HG02571 (cell line): ENCODE data around the gene PRC1.

ENCODE experiments used
- ATAC-seq: cut with Tn5 transposase; IDR thresholded peaks from one replicate; pipeline ENCODE4 v1.9.1; 2021; ENCODE audit warnings: mild to moderate bottlenecking, moderate library complexity; ENCODE audit not compliant: unreplicated experiment

The PRC1 gene

DNA sequence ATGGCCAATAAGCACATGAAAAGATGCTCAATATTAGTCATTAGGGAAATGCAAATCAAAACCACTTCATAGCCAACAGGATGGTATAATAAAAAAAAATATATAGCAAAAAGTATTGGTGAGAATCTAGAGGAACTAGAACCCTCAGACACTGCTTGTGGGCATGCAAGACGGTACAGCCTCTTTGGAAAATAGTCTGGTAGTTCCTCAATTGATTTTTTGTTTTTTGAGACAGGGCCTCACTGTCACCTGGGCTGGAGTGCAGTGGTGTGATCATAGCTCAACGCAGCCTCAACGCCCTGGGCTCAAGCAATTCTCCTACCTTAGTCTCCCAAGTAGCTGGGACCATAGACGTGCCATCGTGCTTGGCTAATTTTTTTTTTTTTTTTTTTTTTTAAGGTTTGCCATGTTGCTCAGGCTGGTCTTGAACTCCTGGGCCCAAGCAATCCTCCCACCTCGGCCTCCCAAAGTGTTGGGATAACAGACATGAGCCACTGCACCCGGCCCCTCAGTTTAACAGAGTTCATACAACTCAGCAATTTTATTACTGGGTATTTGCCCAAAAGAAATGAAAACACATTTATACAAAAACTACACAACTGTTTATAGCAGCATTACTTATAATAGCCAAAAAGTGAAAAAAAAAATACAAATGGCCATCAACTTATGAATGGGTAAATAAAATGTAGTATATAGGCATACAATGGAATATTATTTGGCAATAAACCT, 5.1 kb downstream of the PRC1 start:
- ATAC-seq, result no peak

DNA sequence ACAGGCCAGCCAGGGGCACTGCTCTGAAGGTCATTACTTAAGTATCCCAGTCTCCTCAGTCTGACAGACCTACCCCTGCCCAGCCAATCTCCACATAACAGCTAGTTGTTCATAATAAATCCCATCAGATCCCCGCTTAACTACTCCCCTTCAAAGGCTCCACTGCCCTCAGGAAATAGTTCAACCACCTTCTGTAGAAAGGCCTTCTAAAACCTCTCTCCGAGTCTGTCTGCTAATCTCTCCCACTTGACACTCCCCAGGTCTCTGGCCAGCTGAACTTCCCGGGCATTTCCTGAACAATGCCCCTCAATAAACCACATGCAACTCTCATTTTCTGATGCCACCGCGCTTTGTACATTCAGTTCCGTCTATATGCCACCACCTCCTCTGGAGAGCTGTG, 6.0 kb downstream of the PRC1 start:
- ATAC-seq, result no peak

DNA sequence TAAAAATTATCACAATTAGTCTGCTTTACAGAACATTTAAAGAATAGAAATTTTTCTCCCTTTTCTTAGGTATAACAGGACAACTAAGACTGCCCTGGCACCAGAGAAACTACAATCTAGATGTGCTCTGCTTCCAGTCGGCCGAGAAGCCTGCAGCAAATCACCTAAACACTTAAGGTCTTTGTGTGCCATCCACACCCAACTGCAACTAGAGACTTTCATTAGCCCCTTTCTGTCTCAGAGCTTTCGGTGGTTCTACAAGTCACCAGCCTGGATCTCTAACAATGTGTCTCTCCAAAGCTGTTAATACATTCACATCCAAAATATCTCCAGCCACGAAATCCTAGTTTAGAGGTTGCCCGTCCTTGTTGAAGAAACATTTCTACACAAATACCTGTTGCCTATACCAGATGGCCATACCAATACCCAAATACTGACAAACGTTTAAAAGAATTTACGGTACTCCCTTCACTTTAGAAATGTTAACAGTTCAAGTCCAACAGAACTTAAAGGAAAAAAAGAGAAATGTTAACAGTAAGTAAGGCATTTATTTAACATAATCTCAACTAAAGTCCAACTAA, 6.7 kb downstream of the PRC1 start:
- ATAC-seq, result no peak

DNA sequence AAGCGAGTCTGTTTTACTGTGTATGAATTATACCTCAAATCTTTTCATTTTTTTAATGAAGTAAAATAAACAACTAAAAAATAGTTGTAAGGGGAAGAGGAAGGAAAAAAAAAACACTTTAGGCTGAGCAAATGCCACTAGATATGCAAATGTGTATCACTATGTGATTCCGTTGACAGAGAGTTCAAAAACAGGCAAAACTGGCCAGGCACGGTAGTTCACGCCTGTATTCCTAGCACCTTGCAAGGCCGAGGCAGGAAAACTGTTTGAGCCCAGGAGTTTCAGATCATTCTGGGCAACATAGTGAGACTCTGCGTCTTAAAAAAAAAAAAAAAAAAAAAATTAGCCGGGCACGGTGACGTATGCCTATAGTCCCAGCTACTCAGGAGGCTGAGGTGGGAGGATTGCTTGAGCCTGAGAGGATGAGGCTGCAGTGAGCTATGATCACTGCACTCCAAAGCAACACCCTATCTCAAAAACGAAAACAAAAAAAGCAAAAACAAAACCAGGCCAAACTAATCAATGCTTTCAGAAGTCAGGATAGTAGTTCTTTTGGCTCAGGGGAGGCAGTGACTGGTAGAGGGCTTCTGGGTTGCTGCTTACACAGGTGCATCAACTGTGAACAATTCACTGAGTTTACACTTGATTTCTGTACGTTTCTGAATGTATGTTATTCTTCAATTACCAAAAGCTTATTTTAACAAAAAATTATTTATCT, 7.4 kb downstream of the PRC1 start:
- ATAC-seq, result no peak

DNA sequence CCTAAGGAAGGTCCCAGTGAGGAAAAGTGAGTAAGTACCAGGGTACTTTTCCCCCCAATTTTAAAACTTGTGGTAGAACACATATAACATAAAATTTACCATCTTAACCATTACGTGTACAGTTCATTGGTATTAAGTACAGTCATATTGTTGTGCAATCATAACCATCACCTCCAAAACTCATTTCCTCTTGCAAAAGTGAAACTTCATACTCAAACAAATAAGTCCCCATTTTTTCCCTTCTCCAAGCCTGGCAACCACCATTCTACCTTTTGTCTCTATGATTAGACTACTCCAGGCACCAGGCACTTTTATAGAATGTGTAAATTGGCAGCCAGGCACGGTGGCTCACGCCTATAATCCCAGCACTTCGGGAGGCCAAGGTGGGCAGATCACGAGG, 12.2 kb downstream of the PRC1 start:
- ATAC-seq, result peak; percentile 11

DNA sequence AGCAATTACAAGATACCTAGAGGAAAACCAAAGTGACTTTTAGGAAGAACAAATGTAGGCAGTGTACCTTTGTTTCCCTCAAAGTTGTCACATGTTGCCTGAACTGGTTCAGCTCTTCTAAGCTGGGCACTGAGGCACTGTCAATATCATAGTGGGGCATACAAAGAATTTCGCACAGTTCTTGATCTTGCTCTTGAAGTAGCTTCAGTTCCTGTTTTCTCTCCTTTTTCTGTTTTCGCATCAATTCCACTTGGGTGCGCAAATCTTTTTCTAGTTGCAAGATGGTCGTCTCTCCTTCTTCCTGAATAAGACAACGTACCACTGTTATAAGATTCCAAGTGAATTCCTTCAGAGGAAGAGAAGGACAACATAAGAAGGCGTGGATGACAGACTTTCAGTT, 12.7 kb downstream of the PRC1 start:
- ATAC-seq, result peak; percentile 56

DNA sequence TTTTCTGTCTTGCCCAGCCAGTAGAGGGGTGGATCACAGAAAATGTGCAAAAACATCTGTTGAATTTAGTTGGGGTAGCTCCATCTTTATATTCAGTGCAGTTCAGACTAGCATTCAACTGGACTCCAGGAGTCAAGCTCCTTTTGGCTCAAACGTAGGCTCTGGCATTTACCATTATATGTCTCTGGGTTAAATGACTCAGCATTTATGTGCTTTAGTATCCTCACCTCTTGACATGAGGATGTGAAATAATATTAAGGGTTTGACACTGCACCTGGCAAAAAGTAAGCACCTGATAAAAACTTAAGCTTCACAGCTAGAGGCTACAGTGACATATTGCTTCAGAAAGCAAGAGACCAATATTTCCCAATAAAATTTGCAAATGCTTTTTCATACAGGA, 14.8 kb downstream of the PRC1 start:
- no peak for ATAC-seq

DNA sequence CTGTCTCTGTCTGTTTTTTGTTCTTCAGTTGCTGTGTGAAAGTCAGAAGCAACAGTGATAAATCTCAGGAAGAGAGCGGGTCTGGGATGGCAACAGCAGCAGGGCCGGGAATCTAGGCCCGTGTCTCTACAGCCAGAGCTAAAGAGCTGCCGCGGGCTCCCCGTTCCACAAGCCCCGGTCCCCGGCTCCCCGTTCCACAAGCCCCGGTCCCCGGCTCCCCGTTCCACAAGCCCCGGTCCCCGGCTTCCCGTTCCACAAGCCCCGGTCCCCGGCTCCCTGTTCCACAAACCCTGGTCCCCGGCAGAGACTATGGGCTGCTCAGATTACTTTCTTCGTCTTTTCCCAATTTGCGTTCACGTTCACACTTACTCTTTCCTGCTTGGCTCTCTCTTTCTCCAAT, 20.1 kb downstream of the PRC1 start:
- ATAC-seq, result no peak

DNA sequence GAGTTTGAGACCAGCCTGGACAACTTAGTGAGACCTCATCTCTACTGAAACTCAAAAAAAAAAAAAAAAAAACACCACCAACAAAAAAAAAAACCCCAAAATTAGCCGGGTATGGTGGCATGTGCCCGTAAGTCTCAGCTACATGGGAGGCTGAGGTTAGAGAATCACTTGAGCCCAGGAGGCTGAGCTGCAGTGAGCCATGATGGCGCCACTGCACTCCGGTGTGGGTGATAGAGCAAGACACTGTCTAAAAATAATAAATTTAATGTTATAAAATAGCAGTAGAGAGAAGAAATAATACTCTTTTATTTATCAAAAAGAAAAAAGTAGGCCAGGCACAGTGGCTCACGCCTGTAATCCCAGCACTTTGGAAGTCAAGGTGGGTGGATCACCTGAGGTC, 22.2 kb downstream of the PRC1 start:
- ATAC-seq, result no peak

DNA sequence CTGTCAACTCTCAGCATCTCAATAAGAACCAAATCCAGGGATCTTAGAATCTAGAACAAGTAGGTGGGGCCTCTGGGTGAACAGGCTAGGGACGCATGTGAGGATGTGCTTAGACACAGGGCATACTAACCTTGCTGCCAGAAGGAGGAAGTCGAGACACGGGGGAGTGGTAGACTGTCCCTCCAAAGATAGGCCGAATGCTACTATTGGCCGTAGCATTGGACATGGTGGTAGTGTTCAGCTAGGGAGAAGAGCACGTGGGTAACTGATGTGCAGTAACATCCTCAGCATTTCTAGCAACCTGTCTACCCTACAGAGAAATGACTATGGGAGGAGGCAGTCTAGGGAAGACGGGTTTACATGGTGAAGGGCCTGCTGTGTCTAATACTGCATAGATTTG, 24.1 kb downstream of the PRC1 start:
- ATAC-seq, result no peak

DNA sequence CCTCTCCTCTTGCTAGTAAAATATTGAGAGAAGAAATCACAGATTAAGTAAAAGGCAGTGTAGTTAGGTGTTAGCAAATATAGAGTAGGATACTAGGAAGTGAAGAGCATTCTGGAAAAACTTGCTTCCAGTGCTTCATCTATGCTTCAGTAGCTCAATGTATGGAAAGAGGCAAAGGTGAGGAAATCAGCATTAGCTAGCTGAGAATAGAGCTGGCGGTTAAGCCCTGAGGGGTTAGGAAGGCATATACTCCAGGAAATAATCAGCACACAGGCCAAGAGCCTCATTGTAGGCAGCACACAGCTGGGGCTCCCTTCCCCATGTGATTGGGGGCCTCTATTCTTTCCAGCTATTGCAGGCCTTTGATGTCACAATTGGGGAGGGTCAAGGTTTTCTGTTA, 25.9 kb downstream of the PRC1 start:
- ATAC-seq, result no peak

DNA sequence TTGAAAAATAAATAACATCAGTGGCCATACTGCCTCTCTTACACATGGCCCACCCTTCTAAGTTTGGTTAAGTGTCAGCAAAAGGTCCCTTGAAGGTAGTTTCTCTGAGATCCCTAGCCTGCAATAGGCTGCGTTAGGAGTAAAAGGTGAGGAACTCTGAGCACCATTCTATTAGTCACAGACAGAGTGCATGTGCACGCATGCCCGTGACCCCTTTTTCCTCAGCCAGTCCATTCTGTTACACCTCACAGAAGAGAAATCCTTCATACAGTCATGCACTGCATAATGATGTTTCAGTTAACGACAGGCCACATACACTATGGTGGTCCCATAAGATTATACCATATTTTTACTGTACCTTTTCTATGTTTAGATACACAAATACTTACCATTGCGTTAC, 27.1 kb downstream of the PRC1 start:
- no peak for ATAC-seq

DNA sequence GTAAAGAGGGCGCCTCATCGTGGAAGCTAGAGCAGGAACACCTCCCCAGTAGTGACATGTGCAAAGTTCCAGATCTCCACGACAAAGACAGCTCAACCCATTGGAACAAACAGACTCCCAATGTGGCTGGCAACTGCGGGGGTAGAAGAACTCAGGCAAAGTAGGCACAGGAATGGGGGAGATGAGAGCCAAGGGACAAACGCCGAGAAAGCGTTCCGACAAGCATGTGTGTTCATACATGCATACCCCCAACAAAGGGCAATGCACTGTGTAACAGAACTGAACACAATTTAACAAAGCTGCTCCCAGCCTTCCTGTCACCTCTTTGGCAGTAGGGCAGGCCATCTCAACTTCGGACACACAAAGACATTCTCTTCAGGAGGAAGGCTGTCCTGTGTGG, 28.1 kb downstream of the PRC1 start:
- no peak for ATAC-seq

DNA sequence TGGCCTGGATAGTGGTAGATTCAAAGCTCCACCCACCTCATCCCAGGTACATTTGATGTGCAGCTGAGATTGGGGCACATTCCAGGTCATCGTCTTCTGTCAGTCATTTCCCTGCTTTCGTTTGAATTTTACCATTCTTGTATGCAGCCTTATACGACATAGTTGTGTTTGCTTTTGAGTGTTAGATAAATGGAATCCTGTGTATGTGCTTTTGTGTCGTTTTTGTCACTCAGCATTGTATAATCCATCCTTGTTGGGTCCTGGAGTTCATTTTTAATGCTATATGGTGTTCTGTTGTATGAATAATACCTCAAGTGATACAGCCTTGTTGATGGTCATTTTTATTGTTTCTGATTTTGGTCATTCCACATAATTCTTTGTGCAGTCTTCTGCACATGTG, 32.3 kb downstream of the PRC1 start:
- no peak for ATAC-seq

DNA sequence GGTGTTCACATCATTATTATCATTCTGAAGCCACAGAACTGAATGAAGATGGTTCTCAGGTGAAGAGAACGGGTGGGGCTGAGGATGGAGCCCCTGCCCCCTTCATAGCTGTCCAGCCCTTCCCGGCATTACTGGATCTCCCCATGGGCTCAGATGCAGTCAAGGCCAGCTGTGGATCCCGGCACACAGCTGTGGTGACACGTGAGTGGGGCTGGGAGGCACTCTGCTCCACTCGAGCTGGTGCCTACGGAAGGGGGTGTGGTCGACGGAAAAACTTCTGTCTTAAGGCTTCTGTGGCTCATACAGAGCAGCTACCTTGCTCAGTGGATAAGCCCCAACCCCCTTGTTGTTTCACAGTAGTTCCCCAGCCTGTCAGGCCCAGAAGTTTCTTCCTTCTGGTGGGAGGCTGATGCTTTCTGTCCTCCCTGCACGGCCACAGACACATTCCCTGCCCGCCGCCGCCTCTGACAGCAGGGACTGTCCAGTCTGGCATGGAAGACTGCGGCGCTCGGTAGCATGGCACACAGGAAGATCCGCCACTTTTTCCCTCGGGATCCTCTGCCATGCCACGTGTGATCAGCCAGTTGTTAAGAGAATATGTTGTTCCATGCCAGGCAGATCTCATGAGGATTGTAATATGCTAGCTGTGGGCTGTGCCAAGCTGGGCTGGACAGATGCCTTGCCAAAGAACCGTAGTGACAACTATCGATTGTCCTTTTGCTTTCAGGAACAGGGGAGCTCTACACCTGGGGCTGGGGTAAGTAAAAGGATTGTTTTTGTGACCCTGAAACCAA, 33.8 kb downstream of the PRC1 start:
- ATAC-seq, result no peak

DNA sequence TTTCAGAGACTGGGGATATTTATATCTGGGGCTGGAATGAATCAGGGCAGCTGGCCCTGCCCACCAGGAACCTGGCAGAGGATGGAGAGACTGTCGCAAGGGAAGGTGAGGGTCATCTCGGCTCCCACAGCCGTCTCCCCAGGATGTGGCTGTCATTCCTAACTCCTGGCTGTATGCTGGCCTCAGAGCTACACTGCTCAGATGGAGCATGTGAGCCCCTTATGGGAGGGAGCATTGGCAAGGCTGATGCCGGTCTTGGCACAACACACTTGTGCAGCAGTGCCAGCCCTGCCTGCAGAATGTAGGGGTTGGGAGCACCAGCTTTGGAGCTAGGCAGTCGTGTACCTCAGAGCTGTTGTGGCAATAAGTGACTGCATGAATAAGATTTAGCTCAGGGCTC, 34.4 kb downstream of the PRC1 start:
- no peak for ATAC-seq

DNA sequence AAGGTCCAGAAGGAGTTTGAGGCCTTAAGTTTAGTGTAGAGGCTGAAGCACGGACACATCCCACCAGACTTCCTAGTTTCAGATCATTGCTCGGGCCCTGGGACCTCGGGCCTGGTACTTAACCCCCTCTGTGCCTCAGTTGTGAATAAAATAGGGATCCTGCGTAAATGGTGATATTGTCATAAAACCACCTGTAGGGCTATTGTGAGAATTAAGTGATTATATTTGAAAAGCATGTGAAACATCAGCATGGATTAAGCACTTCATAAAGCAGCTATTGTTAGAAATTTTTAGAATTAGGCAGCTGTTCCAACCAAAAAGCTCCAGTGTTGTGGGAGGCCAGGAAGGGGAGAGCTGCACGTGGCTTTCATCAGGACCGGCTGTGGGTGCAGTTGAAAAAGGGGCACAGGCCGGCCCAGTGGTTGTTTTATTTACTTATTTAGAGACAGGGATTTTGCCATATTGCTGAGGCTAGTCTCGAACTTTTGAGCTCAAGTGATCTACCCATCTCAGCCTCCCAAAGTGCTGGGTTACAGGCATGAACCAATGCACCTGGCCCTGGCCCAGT, 35.2 kb downstream of the PRC1 start:
- no peak for ATAC-seq

DNA sequence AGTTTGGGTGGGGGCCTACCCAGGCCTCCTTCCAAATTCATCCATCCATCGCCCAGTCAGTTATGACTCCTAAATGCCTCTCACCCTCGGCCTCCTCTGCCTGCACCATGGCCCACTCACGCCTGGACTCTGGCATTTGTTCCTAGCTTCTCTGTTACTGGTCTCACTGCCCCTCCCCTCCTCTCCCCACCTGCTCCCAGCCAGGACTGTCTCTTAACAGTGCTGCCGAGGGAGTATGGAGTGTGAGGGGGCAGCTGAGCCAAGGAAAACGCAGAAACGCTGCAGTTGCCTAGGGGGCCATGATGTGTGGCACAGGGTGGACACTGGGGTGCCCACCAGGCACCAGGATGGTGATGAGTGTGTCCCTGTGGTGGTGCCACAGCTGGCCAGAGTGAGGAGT, 36.5 kb downstream of the PRC1 start:
- ATAC-seq, result no peak

DNA sequence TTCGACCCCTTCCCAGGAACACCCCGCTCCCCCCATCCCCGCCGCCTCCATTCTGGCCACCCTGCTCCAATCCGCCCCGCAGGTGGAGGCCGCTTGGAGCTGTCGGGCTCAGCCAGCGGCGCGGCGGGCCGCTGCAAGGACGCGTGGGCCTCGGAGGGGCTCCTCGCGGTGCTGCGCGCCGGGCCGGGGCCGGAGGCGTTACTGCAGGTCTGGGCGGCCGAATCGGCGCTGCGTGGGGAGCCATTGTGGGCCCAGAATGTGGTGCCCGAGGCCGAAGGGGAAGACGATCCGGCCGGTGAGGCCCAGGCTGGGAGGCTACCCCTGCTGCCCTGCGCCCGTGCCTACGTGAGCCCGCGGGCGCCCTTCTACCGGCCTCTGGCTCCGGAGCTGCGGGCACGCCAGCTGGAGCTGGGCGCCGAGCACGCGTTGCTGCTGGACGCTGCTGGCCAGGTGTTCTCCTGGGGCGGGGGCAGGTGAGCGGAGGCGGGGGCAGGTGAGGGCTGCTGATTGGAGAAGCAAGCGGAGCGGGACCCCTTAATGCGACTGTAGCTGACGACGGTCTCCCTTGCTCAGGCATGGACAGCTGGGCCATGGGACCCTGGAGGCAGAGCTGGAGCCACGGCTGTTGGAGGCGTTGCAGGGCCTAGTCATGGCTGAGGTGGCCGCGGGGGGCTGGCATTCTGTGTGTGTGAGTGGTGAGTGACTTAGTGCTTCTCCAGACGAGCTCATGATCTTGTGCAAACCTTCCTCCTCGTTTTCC, 37.1 kb downstream of the PRC1 start:
- ATAC-seq, result no peak

DNA sequence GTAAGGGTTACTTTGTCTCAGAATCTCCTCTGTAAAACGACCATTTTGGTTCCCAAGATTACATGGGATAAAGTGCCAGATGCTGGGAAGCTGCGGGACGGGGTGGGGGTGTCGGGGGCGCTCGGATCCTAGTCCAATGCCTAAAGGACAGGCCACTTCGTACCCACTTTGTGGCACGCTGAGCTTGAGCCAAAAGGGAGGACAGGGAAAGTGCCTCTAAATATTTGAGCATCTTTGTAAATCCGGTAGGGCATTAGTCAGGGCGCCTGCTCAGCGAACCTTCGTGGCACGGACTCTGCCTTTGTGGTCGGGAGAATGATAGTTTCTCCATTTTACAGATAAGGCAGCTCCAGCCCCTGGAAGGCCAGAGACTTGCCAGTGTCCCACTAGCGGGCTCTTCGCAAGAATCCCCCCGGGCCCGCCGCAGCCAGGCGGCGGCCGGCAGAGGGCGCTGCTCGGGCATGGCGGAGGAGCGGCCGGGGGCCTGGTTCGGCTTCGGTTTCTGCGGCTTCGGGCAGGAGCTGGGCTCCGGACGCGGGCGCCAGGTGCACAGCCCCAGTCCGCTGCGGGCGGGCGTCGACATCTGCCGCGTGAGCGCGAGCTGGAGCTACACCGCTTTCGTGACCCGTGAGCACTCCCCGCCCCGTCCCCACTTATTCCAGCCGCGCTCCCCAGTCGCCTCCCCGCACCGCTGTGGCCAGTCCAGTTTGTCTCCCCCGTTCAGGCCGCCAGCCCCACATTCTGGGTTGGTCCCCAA, 37.9 kb downstream of the PRC1 start:
- ATAC-seq, result no peak
